ENCODE results near the gene CCDC83.

DNA sequence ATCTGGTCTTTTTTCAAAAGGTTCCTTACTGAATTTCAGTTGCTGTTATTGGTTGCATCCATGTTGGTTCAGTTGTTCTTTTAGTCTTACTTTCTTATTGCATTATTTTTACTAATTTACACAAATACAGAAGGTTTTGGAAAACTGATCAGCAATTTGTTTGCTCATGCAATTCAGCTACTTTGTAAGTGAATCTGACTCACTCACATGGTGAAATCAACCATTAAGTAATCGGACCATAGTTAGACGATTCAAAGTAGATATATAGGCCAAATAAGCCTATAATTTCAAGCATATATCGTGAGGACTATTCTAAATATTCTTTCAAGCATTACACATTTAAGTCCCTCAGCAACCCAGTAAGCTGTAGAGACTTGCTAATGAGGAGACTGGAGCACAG is 41.7 kb downstream of the CCDC83 start:
- TF ChIP-seq, protein P1, sequence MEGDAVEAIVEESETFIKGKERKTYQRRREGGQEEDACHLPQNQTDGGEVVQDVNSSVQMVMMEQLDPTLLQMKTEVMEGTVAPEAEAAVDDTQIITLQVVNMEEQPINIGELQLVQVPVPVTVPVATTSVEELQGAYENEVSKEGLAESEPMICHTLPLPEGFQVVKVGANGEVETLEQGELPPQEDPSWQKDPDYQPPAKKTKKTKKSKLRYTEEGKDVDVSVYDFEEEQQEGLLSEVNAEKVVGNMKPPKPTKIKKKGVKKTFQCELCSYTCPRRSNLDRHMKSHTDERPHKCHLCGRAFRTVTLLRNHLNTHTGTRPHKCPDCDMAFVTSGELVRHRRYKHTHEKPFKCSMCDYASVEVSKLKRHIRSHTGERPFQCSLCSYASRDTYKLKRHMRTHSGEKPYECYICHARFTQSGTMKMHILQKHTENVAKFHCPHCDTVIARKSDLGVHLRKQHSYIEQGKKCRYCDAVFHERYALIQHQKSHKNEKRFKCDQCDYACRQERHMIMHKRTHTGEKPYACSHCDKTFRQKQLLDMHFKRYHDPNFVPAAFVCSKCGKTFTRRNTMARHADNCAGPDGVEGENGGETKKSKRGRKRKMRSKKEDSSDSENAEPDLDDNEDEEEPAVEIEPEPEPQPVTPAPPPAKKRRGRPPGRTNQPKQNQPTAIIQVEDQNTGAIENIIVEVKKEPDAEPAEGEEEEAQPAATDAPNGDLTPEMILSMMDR (IDR thresholded peaks at IDR 0.05): no peak
- TF ChIP-seq ZFX (IDR thresholded peaks at IDR 0.05; ENCODE audit: borderline replicate concordance): no peak

All from 22Rv1 (cell line).